OCI-LY1 (cell line): ENCODE measurements around the gene ZNF799.
"Not testable (repeated sequence)": the region's sequence is repeated elsewhere in the genome, so short reads cannot be mapped to it uniquely, and the experiment has no call there.

ENCODE experiments used
- EZH2 ChIP-seq: fragments of 200-600 bp; sonication (generic), shearing (Covaris generic); IDR thresholded peaks from 2 replicates; pipeline ENCODE4 v1.8.0; 2017; ENCODE audit warnings: borderline replicate concordance, mixed run types, mild to moderate bottlenecking, antibody characterized with exemption, low read length, moderate library complexity, mixed read lengths
- TF ChIP-seq, protein P1 (sequence below): fragments of 200-600 bp; sonication (generic), shearing (Covaris generic); IDR thresholded peaks from 2 replicates; pipeline ENCODE4 v1.5.1; 2017; ENCODE audit warnings: mild to moderate bottlenecking, antibody characterized with exemption, low read length, moderate library complexity, mixed read lengths

DNA sequence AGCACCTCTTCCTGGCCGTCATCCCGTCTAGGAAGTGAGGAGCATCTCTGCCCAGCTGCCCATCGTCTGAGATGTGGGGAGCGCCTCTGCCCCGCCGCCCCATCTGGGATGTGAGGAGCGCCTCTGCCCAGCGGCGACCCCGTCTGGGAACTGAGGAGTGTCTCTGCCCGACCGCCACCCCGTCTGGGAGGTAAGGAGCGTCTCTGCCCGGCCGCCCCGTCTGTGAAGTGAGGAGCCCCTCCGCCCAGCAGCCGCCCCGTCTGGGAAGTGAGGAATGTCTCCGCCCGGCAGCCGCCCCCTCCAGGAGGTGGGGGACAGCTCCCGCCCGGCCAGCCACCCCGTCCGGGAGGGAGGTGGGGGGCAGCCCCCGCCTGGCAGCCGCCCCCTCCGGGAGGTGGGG is 38.8 kb downstream of the ZNF799 start:
- TF ChIP-seq, protein P1, sequence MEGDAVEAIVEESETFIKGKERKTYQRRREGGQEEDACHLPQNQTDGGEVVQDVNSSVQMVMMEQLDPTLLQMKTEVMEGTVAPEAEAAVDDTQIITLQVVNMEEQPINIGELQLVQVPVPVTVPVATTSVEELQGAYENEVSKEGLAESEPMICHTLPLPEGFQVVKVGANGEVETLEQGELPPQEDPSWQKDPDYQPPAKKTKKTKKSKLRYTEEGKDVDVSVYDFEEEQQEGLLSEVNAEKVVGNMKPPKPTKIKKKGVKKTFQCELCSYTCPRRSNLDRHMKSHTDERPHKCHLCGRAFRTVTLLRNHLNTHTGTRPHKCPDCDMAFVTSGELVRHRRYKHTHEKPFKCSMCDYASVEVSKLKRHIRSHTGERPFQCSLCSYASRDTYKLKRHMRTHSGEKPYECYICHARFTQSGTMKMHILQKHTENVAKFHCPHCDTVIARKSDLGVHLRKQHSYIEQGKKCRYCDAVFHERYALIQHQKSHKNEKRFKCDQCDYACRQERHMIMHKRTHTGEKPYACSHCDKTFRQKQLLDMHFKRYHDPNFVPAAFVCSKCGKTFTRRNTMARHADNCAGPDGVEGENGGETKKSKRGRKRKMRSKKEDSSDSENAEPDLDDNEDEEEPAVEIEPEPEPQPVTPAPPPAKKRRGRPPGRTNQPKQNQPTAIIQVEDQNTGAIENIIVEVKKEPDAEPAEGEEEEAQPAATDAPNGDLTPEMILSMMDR: not testable (repeated sequence)
- not testable (repeated sequence) for TF ChIP-seq EZH2
